OCI-LY7 (cell line): ENCODE measurements around the gene PRKAA1. TPM values are rescaled to one million over a fixed set of nuclear protein-coding genes. Genes with fewer than 3 reads are reported as not detected.

Experiments used
- BruUV-seq: library from RNA; stranded (reverse); fragments of 400-500 nt; replicated peaks from 2 replicates; lab custom pipeline; 2021; lab: Mats Ljungman, UMichigan
- CTCF ChIA-PET: fragments of 300-600 bp; sonication (Branson Sonifier 250); formaldehyde crosslinking; loops from one replicate; lab custom pipeline; 2022; ENCODE audit warnings: antibody characterized with exemption; ENCODE audit not compliant: unreplicated experiment; lab: Charles Lee
- POLR2A ChIA-PET: fragments of 300-600 bp; sonication (Branson Sonifier 250); formaldehyde crosslinking; loops from one replicate; lab custom pipeline; 2022; ENCODE audit warnings: antibody characterized with exemption; lab: Charles Lee
- DNase-seq: peaks from one replicate; pipeline ENCODE4 v3.0.0-alpha.2; 2015; ENCODE audit warnings: low spot score
- H2AFZ ChIP-seq: fragments of 200-600 bp; sonication (generic), shearing (Covaris generic); 2 replicates; pipeline ENCODE4 v1.6.1; 2014; ENCODE audit warnings: mild to moderate bottlenecking, antibody characterized with exemption, low read length, moderate library complexity
- H3K27ac ChIP-seq: fragments of 200-600 bp; sonication (generic); 2 replicates; pipeline ENCODE4 v1.5.1; 2014; ENCODE audit warnings: mixed run types, low read depth, mild to moderate bottlenecking, moderate library complexity, low read length, inconsistent platforms; ENCODE audit not compliant: poor library complexity, severe bottlenecking
- H3K36me3 ChIP-seq: fragments of 200-600 bp; sonication (generic); 2 replicates; pipeline ENCODE4 v1.6.1; 2014; ENCODE audit warnings: mild to moderate bottlenecking, antibody characterized with exemption, low read length, moderate library complexity, mixed read lengths; ENCODE audit not compliant: insufficient read depth
- H3K4me1 ChIP-seq: fragments of 200-600 bp; sonication (generic); 2 replicates; pipeline ENCODE4 v1.5.1; 2014; ENCODE audit warnings: mild to moderate bottlenecking, low read length; ENCODE audit not compliant: insufficient read depth, poor library complexity, severe bottlenecking
- H3K4me2 ChIP-seq: fragments of 200-600 bp; sonication (generic); 2 replicates; pipeline ENCODE4 v1.6.1; 2014; ENCODE audit warnings: mild to moderate bottlenecking, low read length
- H3K4me3 ChIP-seq: fragments of 200-600 bp; sonication (generic); 2 replicates; pipeline ENCODE4 v1.5.1; 2014; ENCODE audit warnings: mild to moderate bottlenecking, low read depth, low read length; ENCODE audit not compliant: poor library complexity, severe bottlenecking
- H3K79me2 ChIP-seq: fragments of 200-600 bp; sonication (generic); 2 replicates; pipeline ENCODE4 v1.6.1; 2016; ENCODE audit warnings: low read depth, mild to moderate bottlenecking, low read length, moderate library complexity, mixed read lengths; ENCODE audit not compliant: insufficient read depth
- H3K9me2 ChIP-seq: fragments of 200-600 bp; sonication (generic); 2 replicates; pipeline ENCODE4 v1.6.1; 2016; ENCODE audit warnings: mild to moderate bottlenecking, low read length, mixed read lengths; ENCODE audit not compliant: insufficient read depth
- H3K9me3 ChIP-seq: fragments of 200-600 bp; sonication (generic); 2 replicates; pipeline ENCODE4 v1.6.1; 2014; ENCODE audit warnings: mild to moderate bottlenecking, mixed run types, low read length, mixed read lengths
- H4K20me1 ChIP-seq: fragments of 200-600 bp; sonication (generic); 2 replicates; pipeline ENCODE4 v1.6.1; 2014; ENCODE audit warnings: mild to moderate bottlenecking, antibody characterized with exemption, low read length, moderate library complexity, mixed read lengths; ENCODE audit not compliant: insufficient read depth
- CTCF ChIP-seq: fragments of 200-600 bp; sonication (generic); conservative IDR thresholded peaks from 2 replicates; pipeline ENCODE4 v1.5.1; 2014; ENCODE audit warnings: mild to moderate bottlenecking, antibody characterized with exemption, low read length, moderate library complexity, mixed read lengths
- EZH2phosphoT487 ChIP-seq: fragments of 200-600 bp; sonication (generic); IDR thresholded peaks from 2 replicates; pipeline ENCODE4 v1.6.1; 2018; ENCODE audit warnings: low read depth, borderline replicate concordance, mild to moderate bottlenecking, mixed run types, antibody characterized with exemption, low read length, moderate library complexity, mixed read lengths
- intact Hi-C: fragments of 100-400 bp; cut with micrococcal nuclease; formaldehyde crosslinking; loops from one replicate; pipeline ENCODE4 v1.10.0; 2022; ENCODE audit not compliant: unreplicated experiment
- total RNA-seq, 2 experiments: library from RNA; depleted of rRNA in 1 of 2; stranded (reverse); fragments of >200 nt in 1 of 2; shearing (Covaris generic) in 1 of 2; gene quantifications; 2 replicates each; pipeline ENCODE4 v1.2.3, GENCODE V29; 2014 to 2022

PRKAA1 gene
- total RNA-seq, 2 experiments from 2014 or later: 30.0 to 47.5 TPM

GRCh38 chr5:40784027-40784653 lies 14.0 kb downstream of the PRKAA1 start:
- no peak overlapping the region for H3K4me2 ChIP-seq
- no peak overlapping the region for H3K27ac ChIP-seq
- peaks cover 28% of the 10 kb centered on the region for H4K20me1 ChIP-seq
- TF ChIP-seq CTCF (no peak), EZH2phosphoT487 (no peak)
- H3K4me3 ChIP-seq: no peak overlapping the region
- no peak for DNase-seq
- H3K4me1 ChIP-seq: no peaks in the 10 kb centered on the region
- H3K36me3 ChIP-seq: peaks cover 40% of the 10 kb centered on the region
- ChIA-PET CTCF (no interaction called here), POLR2A (interaction anchor here (0.6 to 1.0 kb wide), 3 partner anchors 10 to 49 kb away, joined by 3 read pairs; no protein-coding TSS in a partner anchor)
- no peak overlapping the region for H2AFZ ChIP-seq
- no peaks in the 10 kb centered on the region for H3K9me2 ChIP-seq
- H3K9me3 ChIP-seq: peaks cover 15% of the 10 kb centered on the region
- no TSS peak for BruUV-seq
- H3K79me2 ChIP-seq: peaks cover 99% of the 10 kb centered on the region
- intact Hi-C loops: no loop called here

DNA sequence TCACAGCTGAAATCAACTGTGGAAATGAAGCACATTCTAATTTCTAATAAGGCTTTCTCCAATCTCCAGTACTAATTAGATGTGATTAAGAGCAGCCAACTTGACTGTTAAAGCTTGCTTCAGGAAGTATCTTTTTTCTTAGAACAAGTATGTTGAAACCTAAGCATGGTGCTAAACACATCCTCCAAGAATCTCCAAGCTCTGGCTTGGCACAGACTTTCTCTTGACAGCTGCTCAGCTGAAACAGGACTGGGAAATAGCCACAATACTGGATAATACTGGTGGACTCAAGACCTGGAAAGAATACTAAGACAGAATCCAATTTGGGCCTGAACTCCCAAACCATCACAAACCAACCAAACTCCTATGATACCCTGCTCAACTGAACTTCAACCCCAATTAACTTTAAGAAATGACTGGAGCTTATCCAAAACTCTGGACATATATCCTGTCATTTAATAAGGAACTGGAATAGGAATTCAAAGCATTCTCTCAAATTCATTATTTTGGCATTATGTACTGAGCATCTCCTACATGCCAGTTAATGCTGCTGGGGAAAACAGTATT lies 16.2 kb downstream of the PRKAA1 start:
- Histone ChIP-seq H3K9me2 (no peaks in the 10 kb centered on the region), H3K4me3 (no peak overlapping the region), H3K27ac (no peak overlapping the region), H2AFZ (no peak overlapping the region), H3K79me2 (peaks cover 88% of the 10 kb centered on the region), H3K4me1 (no peaks in the 10 kb centered on the region), H4K20me1 (peaks cover 28% of the 10 kb centered on the region), H3K9me3 (peaks cover 4% of the 10 kb centered on the region; the same call in 1 of the 2 replicates), H3K36me3 (peaks cover 25% of the 10 kb centered on the region), H3K4me2 (no peak overlapping the region)
- TF ChIP-seq EZH2phosphoT487 (no peak), CTCF (no peak)
- ChIA-PET CTCF (no interaction called here), POLR2A (interaction anchor here (0.6 to 1.0 kb wide), 2 partner anchors 12 to 20 kb away, joined by 3 to 8 read pairs; no protein-coding TSS in a partner anchor)
- DNase-seq: no peak
- intact Hi-C loops: no loop called here
- no TSS peak for BruUV-seq

GRCh38 chr5:40780858-40781257 lies 17.3 kb downstream of the PRKAA1 start:
- H3K9me3 ChIP-seq: no peaks in the 10 kb centered on the region
- intact Hi-C loops: no loop called here
- no peak overlapping the region for H3K4me2 ChIP-seq
- H3K79me2 ChIP-seq: peaks cover 78% of the 10 kb centered on the region
- CTCF ChIA-PET: no interaction called here
- POLR2A ChIA-PET: interaction anchor here (0.6 to 0.9 kb wide), 2 partner anchors 10 to 19 kb away, joined by 3 read pairs; no protein-coding TSS in a partner anchor
- TF ChIP-seq EZH2phosphoT487 (no peak), CTCF (no peak)
- H3K27ac ChIP-seq: no peak overlapping the region
- H3K4me1 ChIP-seq: peaks cover 9% of the 10 kb centered on the region
- H3K4me3 ChIP-seq: no peak overlapping the region
- no peak overlapping the region for H2AFZ ChIP-seq
- H3K36me3 ChIP-seq: peaks cover 25% of the 10 kb centered on the region
- no peak for DNase-seq
- no peaks in the 10 kb centered on the region for H3K9me2 ChIP-seq
- peaks cover 28% of the 10 kb centered on the region for H4K20me1 ChIP-seq
- no TSS peak for BruUV-seq
